Brain microvascular endothelial cell (primary cell): Measurements from ENCODE around the gene SLC44A4.

Source experiments
- DNase-seq: peaks from one replicate; pipeline ENCODE4 v3.0.0-alpha.2; 2020
- H3K27ac ChIP-seq: fragments of 250-450 bp; sonication (Bioruptor Pico); 2 replicates; pipeline ENCODE4 v1.5.1; 2020; ENCODE audit warnings: mild to moderate bottlenecking, moderate library complexity
- H3K27me3 ChIP-seq: fragments of 250-450 bp; sonication (Bioruptor Pico); replicated peaks from 2 replicates; pipeline ENCODE4 v1.5.1; 2020; ENCODE audit warnings: mild to moderate bottlenecking
- H3K36me3 ChIP-seq: fragments of 250-450 bp; sonication (Bioruptor Pico); replicated peaks from 2 replicates; pipeline ENCODE4 v1.5.1; 2020; ENCODE audit warnings: mild to moderate bottlenecking
- H3K4me3 ChIP-seq: 2 replicates; pipeline ENCODE4 v1.5.1; 2011; ENCODE audit warnings: low read depth, mild to moderate bottlenecking, control low read depth, low read length, moderate library complexity
- in situ Hi-C: cut with HindIII; loops from 2 replicates; pipeline ENCODE4 v1.10.0; 2017; ENCODE audit warnings: low sequenced_read_pairs, low pct_ligation_motif_present
- TF ChIP-seq, protein P1 (sequence below): IDR thresholded peaks from 2 replicates; pipeline ENCODE4 v1.5.1; 2011; ENCODE audit warnings: low read depth, mild to moderate bottlenecking, moderate library complexity, low read length, control low read depth, inconsistent platforms; ENCODE audit errors: missing control alignments

The SLC44A4 gene

DNA sequence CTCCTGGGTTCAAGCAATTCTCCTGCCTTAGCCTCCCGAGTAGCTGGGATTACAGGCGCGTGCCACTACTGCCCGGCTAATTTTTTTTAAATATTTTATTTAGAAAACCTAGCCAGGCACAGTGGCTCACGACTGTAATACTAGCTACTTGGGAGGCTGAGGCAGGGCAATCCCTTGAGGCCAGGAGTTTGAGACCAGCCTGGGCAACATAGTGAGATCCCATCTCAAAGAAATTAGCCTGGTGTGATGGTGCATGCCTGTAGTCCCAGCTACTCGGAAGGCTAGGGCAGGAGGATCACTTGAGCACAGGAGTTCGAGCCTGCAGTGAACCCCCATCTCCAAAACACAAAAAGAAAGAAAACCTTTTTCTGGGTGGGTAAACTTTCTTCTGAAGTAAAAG lies 2.4 kb downstream of the SLC44A4 start:
- in situ Hi-C loops, result no loop called here
- TF ChIP-seq, protein P1, sequence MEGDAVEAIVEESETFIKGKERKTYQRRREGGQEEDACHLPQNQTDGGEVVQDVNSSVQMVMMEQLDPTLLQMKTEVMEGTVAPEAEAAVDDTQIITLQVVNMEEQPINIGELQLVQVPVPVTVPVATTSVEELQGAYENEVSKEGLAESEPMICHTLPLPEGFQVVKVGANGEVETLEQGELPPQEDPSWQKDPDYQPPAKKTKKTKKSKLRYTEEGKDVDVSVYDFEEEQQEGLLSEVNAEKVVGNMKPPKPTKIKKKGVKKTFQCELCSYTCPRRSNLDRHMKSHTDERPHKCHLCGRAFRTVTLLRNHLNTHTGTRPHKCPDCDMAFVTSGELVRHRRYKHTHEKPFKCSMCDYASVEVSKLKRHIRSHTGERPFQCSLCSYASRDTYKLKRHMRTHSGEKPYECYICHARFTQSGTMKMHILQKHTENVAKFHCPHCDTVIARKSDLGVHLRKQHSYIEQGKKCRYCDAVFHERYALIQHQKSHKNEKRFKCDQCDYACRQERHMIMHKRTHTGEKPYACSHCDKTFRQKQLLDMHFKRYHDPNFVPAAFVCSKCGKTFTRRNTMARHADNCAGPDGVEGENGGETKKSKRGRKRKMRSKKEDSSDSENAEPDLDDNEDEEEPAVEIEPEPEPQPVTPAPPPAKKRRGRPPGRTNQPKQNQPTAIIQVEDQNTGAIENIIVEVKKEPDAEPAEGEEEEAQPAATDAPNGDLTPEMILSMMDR, result no peak
- H3K36me3 ChIP-seq, result peaks cover 22% of the 10 kb centered on the region
- H3K27me3 ChIP-seq, result no peaks in the 10 kb centered on the region
- DNase-seq, result no peak
- H3K4me3 ChIP-seq, result no peak overlapping the region
- H3K27ac ChIP-seq, result no peak overlapping the region

DNA sequence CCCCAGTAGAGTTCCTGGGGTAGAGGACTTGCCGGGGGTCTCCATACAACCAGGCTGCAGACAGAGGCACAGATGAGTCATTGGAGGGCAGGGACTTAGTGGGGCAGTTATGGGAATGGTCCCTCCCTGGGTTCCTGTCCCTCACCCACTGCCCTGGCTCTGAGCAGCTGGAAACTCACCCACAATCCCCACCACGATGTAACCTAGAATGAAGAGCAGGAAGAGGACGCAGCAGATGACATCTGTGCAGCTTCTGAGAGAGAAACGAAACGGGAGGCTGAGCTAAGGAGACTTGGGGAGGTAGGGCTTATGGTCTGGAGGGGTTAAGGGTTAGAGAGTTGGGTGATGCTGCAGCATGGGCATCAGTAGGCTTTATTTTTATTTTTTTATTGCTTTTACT lies 2.9 kb downstream of the SLC44A4 start:
- in situ Hi-C loops, result no loop called here
- H3K36me3 ChIP-seq, result peaks cover 17% of the 10 kb centered on the region
- TF ChIP-seq, protein P1, result no peak
- H3K27ac ChIP-seq, result no peak overlapping the region
- no peaks in the 10 kb centered on the region for H3K27me3 ChIP-seq
- no peak for DNase-seq
- no peak overlapping the region for H3K4me3 ChIP-seq

DNA sequence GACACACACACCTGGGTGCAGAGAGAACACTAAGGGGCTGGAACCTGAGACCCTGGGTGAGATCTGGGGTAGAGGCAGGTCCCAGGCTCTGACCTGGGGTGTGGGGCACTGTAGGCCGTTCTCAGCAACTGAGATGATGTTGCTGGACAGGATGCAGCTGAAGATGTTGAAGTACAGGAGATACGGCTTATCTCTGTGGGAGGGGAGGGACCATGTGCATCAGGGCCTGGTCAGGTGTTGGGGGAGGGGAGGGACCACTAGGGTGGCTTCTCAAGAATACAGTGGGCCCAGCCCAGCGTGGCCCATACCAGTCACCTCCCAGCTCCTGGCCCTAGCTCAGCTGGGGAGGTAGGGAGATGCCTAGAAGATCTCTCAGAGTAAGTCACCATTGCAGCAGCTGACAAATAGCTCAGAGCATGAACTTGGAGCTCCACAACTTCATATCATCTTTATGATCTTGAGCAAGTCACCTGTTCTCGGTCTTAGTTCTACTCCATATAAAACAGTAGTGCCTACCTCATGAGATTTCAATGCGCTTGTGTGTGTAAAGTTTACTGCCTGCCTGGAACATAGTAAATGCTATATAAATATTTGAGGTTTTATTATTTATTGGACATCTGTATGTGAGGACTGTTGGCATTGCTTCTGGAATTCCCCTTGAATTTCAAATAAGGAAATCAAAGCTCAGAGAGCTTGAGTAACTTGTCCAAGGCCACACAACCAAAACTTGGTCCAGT lies 3.8 kb downstream of the SLC44A4 start:
- H3K27ac ChIP-seq, result no peak overlapping the region
- peaks cover 9% of the 10 kb centered on the region for H3K36me3 ChIP-seq
- TF ChIP-seq, protein P1, result no peak
- in situ Hi-C loops, result no loop called here
- no peak for DNase-seq
- no peak overlapping the region for H3K4me3 ChIP-seq
- H3K27me3 ChIP-seq, result no peaks in the 10 kb centered on the region

DNA sequence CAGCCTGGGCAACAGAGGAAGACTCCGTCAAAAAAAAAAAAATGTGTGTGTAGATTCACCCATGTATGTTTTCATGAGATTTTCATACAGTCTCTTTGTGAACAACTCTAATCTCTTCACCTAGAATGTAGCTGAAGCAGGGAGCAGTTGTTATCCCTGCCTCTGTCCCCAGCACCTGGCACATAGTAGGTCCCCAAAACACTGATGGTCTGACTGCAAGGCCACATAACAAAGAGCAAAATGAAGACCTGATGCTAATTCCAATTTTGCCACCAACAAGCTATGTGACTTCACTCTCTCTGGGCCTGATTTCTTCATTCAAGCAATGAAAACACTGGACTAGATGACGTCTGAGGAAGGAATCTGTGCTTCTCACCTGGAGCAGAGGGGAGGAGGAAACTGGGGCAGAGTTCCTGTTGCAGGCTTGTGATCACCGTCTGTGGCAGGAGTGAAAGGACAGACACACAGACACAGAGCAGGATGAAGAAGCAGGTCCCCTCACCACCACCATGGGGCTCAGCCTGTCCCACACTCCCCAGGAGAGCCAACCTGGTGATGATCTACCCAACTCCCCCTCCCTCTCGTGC lies 4.6 kb downstream of the SLC44A4 start:
- in situ Hi-C loops, result no loop called here
- H3K36me3 ChIP-seq, result peaks cover under 1% of the 10 kb centered on the region
- no peak overlapping the region for H3K4me3 ChIP-seq
- no peak for DNase-seq
- no peak overlapping the region for H3K27ac ChIP-seq
- H3K27me3 ChIP-seq, result no peaks in the 10 kb centered on the region
- TF ChIP-seq, protein P1, result no peak

DNA sequence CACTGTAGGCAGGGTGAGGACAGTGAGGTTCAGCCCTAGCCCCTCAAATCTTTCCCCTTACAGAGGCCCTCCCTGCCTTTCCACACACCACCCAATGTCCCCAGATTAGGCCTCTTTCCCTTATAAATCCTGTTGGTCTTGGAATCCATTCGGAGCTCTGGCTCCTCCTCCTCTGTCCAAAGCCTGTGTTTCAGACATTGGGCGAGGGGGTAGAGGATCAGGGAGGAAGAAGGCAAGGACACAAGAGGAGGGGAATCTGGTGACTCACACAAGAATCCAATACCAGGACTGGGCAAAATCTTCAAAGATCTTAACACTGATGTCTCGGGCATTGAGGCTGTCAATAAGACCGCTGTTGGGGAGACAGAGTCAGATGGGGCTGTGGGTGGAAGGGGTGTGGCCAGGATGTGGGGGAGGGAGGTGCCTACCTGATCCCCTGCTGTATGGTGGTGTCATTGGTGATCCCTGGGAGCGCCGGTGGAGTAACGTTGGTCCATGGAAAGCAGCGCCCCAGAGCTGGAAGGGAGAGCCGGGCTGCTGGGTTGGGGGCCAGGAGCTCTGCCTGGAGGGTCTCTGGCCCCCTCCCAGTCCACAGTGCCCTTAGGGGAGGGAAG lies 7.6 kb downstream of the SLC44A4 start:
- Histone ChIP-seq H3K4me3 (no peak overlapping the region), H3K27me3 (no peaks in the 10 kb centered on the region), H3K36me3 (no peaks in the 10 kb centered on the region), H3K27ac (no peak overlapping the region)
- in situ Hi-C loops, result no loop called here
- TF ChIP-seq, protein P1, result no peak
- no peak for DNase-seq
